Left ventricle myocardium superior (tissue), 1 donor: ENCODE measurements around the gene BTG3. TPM values are rescaled to one million over a fixed set of nuclear protein-coding genes. Genes with fewer than 3 reads are reported as not detected.
A peak's percentile ranks its signal among the peaks of the same experiment; 100 is the strongest.

Experiments used
- ATAC-seq: fragments of 200-7000 bp; cut with Tn5 transposase; one replicate; pipeline ENCODE4 v1.9.1; 2020; ENCODE audit warnings: mild to moderate bottlenecking, moderate library complexity
- DNase-seq: peaks from one replicate; pipeline ENCODE4 v3.0.0-alpha.2; 2020
- intact Hi-C: fragments of 100-400 bp; cut with micrococcal nuclease; formaldehyde crosslinking; loops from one replicate; pipeline ENCODE4 v1.11.0; 2022
- long read RNA-seq: library from polyadenylated mRNA; unstranded; transcript quantifications from one replicate; pipeline ENCODE4 v2.0.0, GENCODE V29; 2021
- total RNA-seq: library from RNA; stranded (reverse); fragmentation: NEBNext Ultra II Directional; extraction: Animal tissue kit (Norgen Biotek cat#: 25700); gene quantifications from one replicate; pipeline ENCODE4 v1.2.1, GENCODE V29; 2021
- donor health status: DM: no; HTN: yes; CAD: no; lungs with severe emphysema.

The BTG3 gene
- 5.5 TPM for total RNA-seq
- long read RNA-seq, transcript BTG3-202 (5 exons, 1,456 nt) = major isoform, 12 of 12 reads
- long read RNA-seq, partial matches to known transcripts = 0 of 12 reads
- long read RNA-seq, other reads (novel, unspliced or antisense) = 0 of 12 reads

- peak; percentile 97 for ATAC-seq
- intact Hi-C loops = no loop called here
Observed at GRCh38 chr21:17612565-17613241, at the start of gene BTG3. BTG3 (minus strand) TSS chr21:17612901; CDS start chr21:17609144, 3,757 bp downstream.

GRCh38 chr21:17660862-17661261 lies 48.2 kb upstream of the BTG3 start:
- intact Hi-C loops = no loop called here
- no peak for ATAC-seq
- DNase-seq = no peak

More at GRCh38 chr21:17612565-17613241, at the start of gene BTG3:
- peak; percentile 91 for DNase-seq

- DNase-seq = no peak
- no peak for ATAC-seq
- intact Hi-C loops = no loop called here
Observed at GRCh38 chr21:17660452-17660851, 47.8 kb upstream of the BTG3 start.

GRCh38 chr21:17658931-17659330 lies 46.2 kb upstream of the BTG3 start:
- ATAC-seq (no peak), DNase-seq (no peak)
- intact Hi-C loops = no loop called here

GRCh38 chr21:17651526-17651925 lies 38.8 kb upstream of the BTG3 start:
- intact Hi-C loops = no loop called here
- DNase-seq (no peak), ATAC-seq (no peak)

DNA sequence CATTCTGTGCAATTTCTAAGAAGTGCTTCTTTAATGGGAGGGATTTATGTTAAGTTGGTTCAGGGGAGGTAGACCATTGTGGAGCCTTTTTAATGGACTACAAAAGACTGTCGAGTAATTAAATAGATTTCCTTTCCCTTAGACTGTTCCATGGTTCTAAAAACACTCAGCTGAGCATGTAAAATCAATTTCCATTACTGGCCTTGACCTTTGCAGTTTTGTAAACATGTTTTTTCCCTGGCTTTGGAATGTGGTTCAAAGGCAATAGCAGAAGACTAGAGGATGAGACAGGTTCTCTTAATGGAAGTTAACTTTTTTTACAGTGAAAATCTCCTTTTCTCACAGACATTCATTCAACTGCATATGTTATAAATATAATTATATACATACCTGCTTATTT lies 37.6 kb upstream of the BTG3 start:
- intact Hi-C loops = no loop called here
- no peak for DNase-seq
- ATAC-seq = no peak

GRCh38 chr21:17646790-17647189 lies 34.1 kb upstream of the BTG3 start:
- intact Hi-C loops = no loop called here
- DNase-seq (no peak), ATAC-seq (no peak)

DNA sequence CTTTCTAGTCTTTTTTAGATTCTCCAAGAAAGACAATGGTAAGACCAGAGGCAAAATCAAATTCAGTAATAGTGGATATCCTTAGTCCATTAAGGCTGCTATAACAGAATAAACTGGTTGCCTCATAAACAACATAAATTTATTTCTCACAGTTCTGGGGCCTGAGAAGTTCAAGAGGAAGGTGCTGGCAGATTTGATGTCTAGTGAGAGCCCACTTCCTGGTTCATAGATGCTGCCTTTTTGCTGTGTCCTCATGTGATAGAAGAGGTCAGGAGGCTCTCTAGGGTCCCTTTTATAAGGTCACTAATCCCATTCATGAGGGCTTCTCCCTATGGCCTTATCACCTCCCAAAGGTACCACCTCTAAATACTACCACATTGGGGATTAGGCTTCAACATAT lies 31.5 kb upstream of the BTG3 start:
- intact Hi-C loops = no loop called here
- ATAC-seq (no peak), DNase-seq (no peak)

- intact Hi-C loops = no loop called here
- DNase-seq (no peak), ATAC-seq (no peak)
Observed at GRCh38 chr21:17640821-17641220, 28.1 kb upstream of the BTG3 start.

DNA sequence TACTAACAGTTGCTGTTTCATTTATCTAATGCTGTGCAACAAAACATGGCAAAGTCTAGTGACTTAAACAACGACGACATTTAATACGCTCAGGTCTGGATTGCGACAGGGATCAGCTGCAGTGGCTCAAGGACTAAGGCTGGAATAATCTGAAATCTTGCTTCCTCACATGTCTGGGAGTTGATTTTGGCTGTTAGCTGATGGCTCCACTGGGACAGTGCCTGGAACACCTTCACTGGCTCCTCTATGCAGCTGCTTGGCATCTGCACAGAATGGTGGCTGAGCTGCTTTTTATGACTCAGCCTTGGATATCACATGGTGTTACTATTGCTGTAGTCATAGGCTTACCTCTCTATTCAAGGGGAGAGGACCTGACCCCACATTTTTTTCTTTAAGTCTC lies 24.0 kb upstream of the BTG3 start:
- intact Hi-C loops = no loop called here
- ATAC-seq (peak; percentile 75), DNase-seq (peak; percentile 41)

DNA sequence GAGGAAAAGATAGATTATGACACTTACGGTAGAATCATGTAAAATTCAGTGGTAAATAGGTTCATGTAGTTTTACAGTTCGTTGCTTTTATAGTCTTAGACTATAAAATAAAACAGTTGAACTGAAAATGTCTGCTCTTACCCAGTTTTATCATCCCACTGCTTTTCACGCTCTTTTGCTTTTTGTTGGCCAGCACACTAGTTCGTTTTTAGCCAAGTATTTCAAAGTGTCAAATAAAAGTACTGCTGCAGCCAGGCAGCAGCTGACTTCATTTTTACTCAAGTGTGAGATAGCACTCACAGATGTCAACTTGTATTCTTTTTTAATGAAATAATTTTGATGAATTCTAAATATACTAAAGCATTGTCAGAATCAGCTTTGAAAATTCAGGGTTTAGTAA lies 18.5 kb upstream of the BTG3 start:
- ATAC-seq (peak; percentile 34), DNase-seq (no peak)
- intact Hi-C loops = no loop called here

- intact Hi-C loops = no loop called here
- no peak for DNase-seq
Observed at GRCh38 chr21:17622018-17622417, 9.3 kb upstream of the BTG3 start.

DNA sequence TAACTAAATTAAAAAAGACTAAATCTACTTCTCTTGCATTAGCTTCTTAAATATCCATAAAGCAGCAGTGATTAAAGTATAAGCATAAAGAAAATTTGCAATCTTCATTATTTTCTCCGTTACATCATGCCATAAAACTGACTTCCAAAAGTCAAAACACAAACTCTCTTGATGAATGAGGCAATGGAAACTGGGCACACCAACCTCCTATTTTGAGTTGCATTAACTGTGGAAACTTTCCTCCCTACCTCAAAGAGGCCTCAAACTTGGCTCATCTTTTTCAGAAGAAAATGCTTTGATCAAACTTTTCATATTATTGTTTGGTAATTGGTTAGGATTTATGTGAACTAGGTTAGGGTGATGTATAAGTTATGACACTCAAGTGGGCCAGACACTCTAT lies 4.1 kb upstream of the BTG3 start:
- intact Hi-C loops = no loop called here
- DNase-seq = no peak
- ATAC-seq = no peak

More at GRCh38 chr21:17622018-17622417, 9.3 kb upstream of the BTG3 start:
- ATAC-seq = no peak

GRCh38 chr21:17613242-17613676 lies 558 bp upstream of the BTG3 start:
- intact Hi-C loops = no loop called here
- DNase-seq (peak; percentile 56), ATAC-seq (peak; percentile 16)

- ATAC-seq (peak; percentile 19), DNase-seq (peak; percentile 50)
- intact Hi-C loops = no loop called here
Observed at GRCh38 chr21:17612023-17612564, 607 bp downstream of the BTG3 start.

GRCh38 chr21:17611414-17612022 lies 1.2 kb downstream of the BTG3 start:
- intact Hi-C loops = no loop called here
- DNase-seq = peak; percentile 81

DNA sequence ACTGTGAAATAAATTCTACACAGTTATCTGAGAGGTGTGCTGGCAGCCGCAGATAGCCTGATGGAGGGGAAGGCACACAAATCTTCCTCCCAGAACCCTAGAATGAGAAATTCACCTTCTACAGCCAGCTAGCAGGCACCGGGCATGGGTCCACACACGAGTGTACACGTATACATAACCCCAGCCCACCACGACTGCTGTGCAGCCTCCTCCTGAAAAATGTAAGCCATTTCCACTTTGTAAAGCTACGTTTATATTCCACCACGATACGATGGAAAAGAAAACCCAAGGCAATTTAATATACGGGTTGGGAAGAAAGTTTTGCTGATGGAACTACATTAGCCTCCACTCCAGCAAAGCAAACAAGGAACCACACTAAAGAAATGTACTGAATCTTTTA lies 1.8 kb downstream of the BTG3 start:
- ATAC-seq (no peak), DNase-seq (peak; percentile 28)
- intact Hi-C loops = no loop called here

More at GRCh38 chr21:17611414-17612022, 1.2 kb downstream of the BTG3 start:
- peak; percentile 76 for ATAC-seq

GRCh38 chr21:17609681-17610080 lies 3.0 kb downstream of the BTG3 start:
- DNase-seq (no peak), ATAC-seq (no peak)
- intact Hi-C loops = no loop called here

DNA sequence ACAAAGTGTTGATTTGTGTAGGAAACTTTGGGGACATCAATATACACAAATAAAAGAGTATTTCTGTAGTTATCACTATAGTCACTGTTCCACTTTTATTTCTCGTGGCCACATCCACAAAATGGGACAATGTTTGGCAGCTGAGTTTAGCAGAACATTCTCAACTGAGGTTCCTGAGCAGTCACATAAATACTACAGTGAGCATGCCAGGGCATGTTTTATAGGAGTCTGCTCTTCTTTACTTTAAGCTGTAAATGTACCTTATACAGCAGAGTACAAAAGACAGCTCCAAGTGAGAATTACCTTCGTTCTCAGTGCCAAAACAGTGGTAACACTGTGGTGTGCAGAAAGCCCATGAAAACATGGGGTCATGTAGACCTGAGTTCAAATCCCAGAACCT lies 5.0 kb downstream of the BTG3 start:
- DNase-seq (no peak), ATAC-seq (no peak)
- intact Hi-C loops = no loop called here

DNA sequence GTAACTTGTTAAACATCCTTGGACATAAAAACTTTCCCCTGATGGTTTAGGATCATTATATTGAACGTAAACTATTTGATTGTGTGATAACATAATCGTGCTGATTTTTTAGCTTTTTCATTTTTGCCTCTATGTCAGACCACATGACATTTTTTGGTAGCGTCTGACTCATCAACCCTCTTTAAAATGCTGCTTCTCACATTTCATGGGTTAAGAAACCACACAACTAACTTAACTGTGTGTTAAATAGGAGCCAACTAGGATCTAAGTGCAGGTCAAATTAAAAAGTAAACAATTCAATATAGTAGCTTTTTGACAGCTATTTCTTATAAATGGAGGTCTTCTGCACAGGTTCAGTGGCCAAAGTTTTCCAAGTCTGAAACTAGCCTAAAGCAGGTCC lies 9.8 kb downstream of the BTG3 start:
- intact Hi-C loops = no loop called here

More for the DNA sequence above, 9.8 kb downstream of the BTG3 start:
- no peak for ATAC-seq
- no peak for DNase-seq
